ENCODE measurements around the gene DOCK10. TPM values are rescaled to one million over a fixed set of nuclear protein-coding genes. Genes with fewer than 3 reads are reported as not detected.

Gene DOCK10
- total and polyA plus RNA-seq, 9 of the 15 experiments (the other 6 are each of a cell fraction or from before 2014, with no cell fraction given) = 0.01 to 0.87 (median 0.18) TPM

- ChIA-PET POLR2A (no interaction called here), CTCF (ENCODE audit: low intra/inter-chr PET ratio) (no interaction called here)
- Histone ChIP-seq H3K79me2 (ENCODE audit: control insufficient read depth, insufficient read depth, low read length) (no peaks in the 10 kb centered on the region), H4K20me1 (replicated peaks; ENCODE audit: control insufficient read depth, insufficient read depth, low read length) (no peaks in the 10 kb centered on the region), H3K4me1 (replicated peaks in 1 of 2; ENCODE audit: control insufficient read depth in 2 of 2, insufficient read depth in 2 of 2, low read length in 2 of 2) (no peaks in the 10 kb centered on the region), H2AFZ (ENCODE audit: low read depth, low read length) (no peak overlapping the region), H3K4me2 (ENCODE audit: insufficient read depth, low read length) (no peak overlapping the region), H3K27ac (ENCODE audit: extremely low read depth, low read depth, low read length) (no peak overlapping the region), H3K9me1 (ENCODE audit: control insufficient read depth, insufficient read depth, low read length) (no peaks in the 10 kb centered on the region), H3K4me3 (no peak overlapping the region), H3K9ac (ENCODE audit: insufficient read depth in 1 of 2, low read depth in 2 of 2, low read length in 2 of 2) (no peak overlapping the region), H3K36me3 (ENCODE audit: control insufficient read depth, insufficient read depth, low read length) (no peaks in the 10 kb centered on the region), H3K27me3 (ENCODE audit: control insufficient read depth in 2 of 2, insufficient read depth in 2 of 2, low read length in 2 of 2) (no peaks in the 10 kb centered on the region), H3K9me3 (replicated peaks; ENCODE audit: control insufficient read depth, insufficient read depth, low read depth, low read length) (no peaks in the 10 kb centered on the region)
- no peak for DNase-seq (ENCODE audit: extremely low read depth in 1 of 4, low spot score in 3 of 4)
- no peak for ATAC-seq
- no peak for FAIRE-seq
- in situ Hi-C loops (cut with MboI) = no loop called here
- no peak for TF ChIP-seq NFE2L1 (tag; IDR thresholded peaks at IDR 0.05; ENCODE audit: borderline replicate concordance, low read depth)
- TF ChIP-seq ADNP (tag; IDR thresholded peaks at IDR 0.05) = no peak
- no peak for TF ChIP-seq ATF1 (CRISPR knock-in tag; IDR thresholded peaks at IDR 0.05)
- TF ChIP-seq ATF1 (tag; IDR thresholded peaks at IDR 0.05) = no peak
- WGBS (ENCODE audit: insufficient coverage, low coverage, missing lambda C conversion rate) = 0% methylated on average over 4 of the region's 4 CpGs
- BruUV-seq (replicated peaks) = no TSS peak
- intact Hi-C loops (cut with micrococcal nuclease) = no loop called here
These were observed 141.1 kb downstream of the DOCK10 start for GRCh38 chr2:224901121-224901676.

- no peak overlapping the region for H3K4me2 ChIP-seq (ENCODE audit: insufficient read depth, low read length)
- no peaks in the 10 kb centered on the region for H3K36me3 ChIP-seq (ENCODE audit: control insufficient read depth, insufficient read depth, low read length)
- H4K20me1 ChIP-seq (replicated peaks; ENCODE audit: control insufficient read depth, insufficient read depth, low read length) = no peaks in the 10 kb centered on the region
- no TSS peak for BruUV-seq (replicated peaks)
- no peak for FAIRE-seq
- ChIA-PET CTCF (ENCODE audit: low intra/inter-chr PET ratio) (no interaction called here), POLR2A (no interaction called here)
- in situ Hi-C loops (cut with MboI) (no loop called here), intact Hi-C loops (cut with micrococcal nuclease) (no loop called here)
- H3K4me3 ChIP-seq = no peak overlapping the region
- no peaks in the 10 kb centered on the region for H3K4me1 ChIP-seq (replicated peaks in 1 of 2; ENCODE audit: control insufficient read depth in 2 of 2, insufficient read depth in 2 of 2, low read length in 2 of 2)
- H3K9me3 ChIP-seq (replicated peaks; ENCODE audit: control insufficient read depth, insufficient read depth, low read depth, low read length) = no peaks in the 10 kb centered on the region
- DNase-seq (ENCODE audit: extremely low read depth in 1 of 4, low spot score in 3 of 4) = no peak
- no peaks in the 10 kb centered on the region for H3K9me1 ChIP-seq (ENCODE audit: control insufficient read depth, insufficient read depth, low read length)
- H3K27me3 ChIP-seq (ENCODE audit: control insufficient read depth in 2 of 2, insufficient read depth in 2 of 2, low read length in 2 of 2) = no peaks in the 10 kb centered on the region
- no peak for ATAC-seq
- H3K27ac ChIP-seq (ENCODE audit: extremely low read depth, low read depth, low read length) = no peak overlapping the region
- no peak overlapping the region for H3K9ac ChIP-seq (ENCODE audit: insufficient read depth in 1 of 2, low read depth in 2 of 2, low read length in 2 of 2)
- no peaks in the 10 kb centered on the region for H3K79me2 ChIP-seq (ENCODE audit: control insufficient read depth, insufficient read depth, low read length)
- WGBS (ENCODE audit: insufficient coverage, low coverage, missing lambda C conversion rate) = 0% methylated on average over 1 of the region's 1 CpG
- H2AFZ ChIP-seq (ENCODE audit: low read depth, low read length) = no peak overlapping the region
- TF ChIP-seq ETS2 (tag; IDR thresholded peaks at IDR 0.05; ENCODE audit: borderline replicate concordance, poor library complexity, severe bottlenecking) = no peak
- TF ChIP-seq RB1 (IDR thresholded peaks at IDR 0.05; ENCODE audit: low read depth) = no peak
- TF ChIP-seq PRDM10 (IDR thresholded peaks at IDR 0.05; ENCODE audit: partially characterized antibody) = no peak
- TF ChIP-seq HLTF (IDR thresholded peaks at IDR 0.05) = no peak
- no peak for TF ChIP-seq CBX5 (IDR thresholded peaks at IDR 0.05; ENCODE audit: borderline replicate concordance, low read depth)
- no peak for TF ChIP-seq ETS1 (conservative IDR thresholded peaks at IDR 0.05; ENCODE audit: control insufficient read depth, low read depth, low read length)
- no peak for TF ChIP-seq ELK1 (CRISPR knock-in tag; IDR thresholded peaks at IDR 0.05)
These were observed 146.9 kb downstream of the DOCK10 start for GRCh38 chr2:224895377-224895776.

Measured in K562 (cell line).